Measurements from ENCODE around the gene CAPN9. TPM values are rescaled to one million over a fixed set of nuclear protein-coding genes. Genes with fewer than 3 reads are reported as not detected.
"Not testable (repeated sequence)": the region's sequence is repeated elsewhere in the genome, so short reads cannot be mapped to it uniquely, and the experiment has no call there.

CAPN9 gene
- total RNA-seq, 2 donors from 2014 or later: not detected

GRCh38 chr1:230715510-230715909, 31.7 kb upstream of the CAPN9 start:
- H3K36me3 Mint-ChIP-seq: no peaks in the 10 kb centered on the region
- no peak overlapping the region for H3K4me3 Mint-ChIP-seq
- H3K9me3 Mint-ChIP-seq: no peaks in the 10 kb centered on the region
- no peak overlapping the region for H3K27ac Mint-ChIP-seq
- ATAC-seq (no peak), DNase-seq (ENCODE audit: low spot score) (peak; percentile 29)
- peaks cover 0 to 11% of the 10 kb centered on the region in 2 donors for H3K27me3 Mint-ChIP-seq
- H3K4me1 Mint-ChIP-seq (ENCODE audit: low read depth in 2 of 2): no peaks in the 10 kb centered on the region

GRCh38 chr1:230716453-230716852, 30.7 kb upstream of the CAPN9 start:
- H3K9me3 Mint-ChIP-seq; H3K36me3 Mint-ChIP-seq; ATAC-seq; H3K4me3 Mint-ChIP-seq; H3K27ac Mint-ChIP-seq; DNase-seq (ENCODE audit: low spot score); H3K4me1 Mint-ChIP-seq (ENCODE audit: low read depth in 2 of 2): not testable (repeated sequence)
- peaks cover 0 to 14% of the 10 kb centered on the region in 2 donors for H3K27me3 Mint-ChIP-seq

GRCh38 chr1:230717251-230717650, 29.9 kb upstream of the CAPN9 start:
- DNase-seq (ENCODE audit: low spot score) (peak; percentile 12), ATAC-seq (no peak)
- no peak overlapping the region for H3K4me3 Mint-ChIP-seq
- no peak overlapping the region for H3K27ac Mint-ChIP-seq
- no peaks in the 10 kb centered on the region for H3K36me3 Mint-ChIP-seq
- no peaks in the 10 kb centered on the region for H3K4me1 Mint-ChIP-seq (ENCODE audit: low read depth in 2 of 2)
- peaks cover 0 to 14% of the 10 kb centered on the region in 2 donors for H3K27me3 Mint-ChIP-seq
- H3K9me3 Mint-ChIP-seq: no peaks in the 10 kb centered on the region

- not testable (repeated sequence) for ATAC-seq
These were observed 25.2 kb upstream of the CAPN9 start for GRCh38 chr1:230721849-230722522.

GRCh38 chr1:230725256-230726012, 21.8 kb upstream of the CAPN9 start:
- DNase-seq (ENCODE audit: low spot score): peak; percentile 22
- H3K27me3 Mint-ChIP-seq: peaks cover 17 to 29% of the 10 kb centered on the region in 2 donors
- H3K36me3 Mint-ChIP-seq: no peaks in the 10 kb centered on the region
- no peaks in the 10 kb centered on the region for H3K9me3 Mint-ChIP-seq
- ATAC-seq: no peak
- H3K4me1 Mint-ChIP-seq (ENCODE audit: low read depth in 2 of 2): no peaks in the 10 kb centered on the region
- no peak overlapping the region for H3K4me3 Mint-ChIP-seq
- no peak overlapping the region for H3K27ac Mint-ChIP-seq

More at GRCh38 chr1:230721849-230722522, 25.2 kb upstream of the CAPN9 start:
- not testable (repeated sequence) for H3K36me3 Mint-ChIP-seq; H3K9me3 Mint-ChIP-seq; H3K4me3 Mint-ChIP-seq; H3K4me1 Mint-ChIP-seq (ENCODE audit: low read depth in 2 of 2); H3K27ac Mint-ChIP-seq
- peaks cover 11 to 15% of the 10 kb centered on the region in 2 donors for H3K27me3 Mint-ChIP-seq
- DNase-seq (ENCODE audit: low spot score): peak; percentile 45

GRCh38 chr1:230728710-230729392, 18.3 kb upstream of the CAPN9 start:
- ATAC-seq (no peak), DNase-seq (ENCODE audit: low spot score) (peak; percentile 25)
- Mint-ChIP-seq H3K4me1 (ENCODE audit: low read depth in 2 of 2) (no peaks in the 10 kb centered on the region), H3K27ac (no peak overlapping the region), H3K4me3 (no peak overlapping the region), H3K9me3 (no peaks in the 10 kb centered on the region), H3K27me3 (peaks cover 17 to 29% of the 10 kb centered on the region in 2 donors), H3K36me3 (no peaks in the 10 kb centered on the region)

GRCh38 chr1:230730977-230731376, 16.2 kb upstream of the CAPN9 start:
- ATAC-seq (peak in 1 of 2 donors; percentile 15), DNase-seq (ENCODE audit: low spot score) (no peak)
- H3K36me3 Mint-ChIP-seq: no peaks in the 10 kb centered on the region
- peaks cover 19 to 34% of the 10 kb centered on the region in 2 donors for H3K27me3 Mint-ChIP-seq
- no peaks in the 10 kb centered on the region for H3K4me1 Mint-ChIP-seq (ENCODE audit: low read depth in 2 of 2)
- H3K4me3 Mint-ChIP-seq: no peak overlapping the region
- H3K27ac Mint-ChIP-seq: no peak overlapping the region
- H3K9me3 Mint-ChIP-seq: no peaks in the 10 kb centered on the region

GRCh38 chr1:230735447-230735846, 11.7 kb upstream of the CAPN9 start:
- peaks cover 25 to 30% of the 10 kb centered on the region in 2 donors for H3K27me3 Mint-ChIP-seq
- no peaks in the 10 kb centered on the region for H3K36me3 Mint-ChIP-seq

GRCh38 chr1:230737622-230738262, 9.4 kb upstream of the CAPN9 start:
- H3K4me1 Mint-ChIP-seq (ENCODE audit: low read depth in 2 of 2): no peaks in the 10 kb centered on the region
- no peak for DNase-seq (ENCODE audit: low spot score)
- no peak for ATAC-seq
- H3K9me3 Mint-ChIP-seq: no peaks in the 10 kb centered on the region
- H3K27me3 Mint-ChIP-seq: peaks cover 29 to 42% of the 10 kb centered on the region in 2 donors
- no peak overlapping the region for H3K4me3 Mint-ChIP-seq
- H3K36me3 Mint-ChIP-seq: no peaks in the 10 kb centered on the region
- H3K27ac Mint-ChIP-seq: no peak overlapping the region

More at GRCh38 chr1:230735447-230735846, 11.7 kb upstream of the CAPN9 start:
- no peak for ATAC-seq
- no peaks in the 10 kb centered on the region for H3K4me1 Mint-ChIP-seq (ENCODE audit: low read depth in 2 of 2)
- no peak overlapping the region for H3K4me3 Mint-ChIP-seq
- no peak overlapping the region for H3K27ac Mint-ChIP-seq
- H3K9me3 Mint-ChIP-seq: no peaks in the 10 kb centered on the region
- DNase-seq (ENCODE audit: low spot score): no peak

- ATAC-seq (no peak), DNase-seq (ENCODE audit: low spot score) (no peak)
- no peak overlapping the region for H3K4me3 Mint-ChIP-seq
- no peaks in the 10 kb centered on the region for H3K36me3 Mint-ChIP-seq
- H3K27me3 Mint-ChIP-seq: peaks cover 27 to 42% of the 10 kb centered on the region in 2 donors
- no peaks in the 10 kb centered on the region for H3K4me1 Mint-ChIP-seq (ENCODE audit: low read depth in 2 of 2)
- no peak overlapping the region for H3K27ac Mint-ChIP-seq
- no peaks in the 10 kb centered on the region for H3K9me3 Mint-ChIP-seq
These were observed 7.5 kb upstream of the CAPN9 start for GRCh38 chr1:230739564-230740290.

GRCh38 chr1:230743899-230744298, 3.3 kb upstream of the CAPN9 start:
- ATAC-seq: no peak

GRCh38 chr1:230744382-230744781, 2.8 kb upstream of the CAPN9 start:
- H3K4me1 Mint-ChIP-seq (ENCODE audit: low read depth in 2 of 2): no peaks in the 10 kb centered on the region
- DNase-seq (ENCODE audit: low spot score) (no peak), ATAC-seq (no peak)
- no peaks in the 10 kb centered on the region for H3K9me3 Mint-ChIP-seq
- peaks cover 15 to 23% of the 10 kb centered on the region in 2 donors for H3K27me3 Mint-ChIP-seq
- no peaks in the 10 kb centered on the region for H3K36me3 Mint-ChIP-seq
- no peak overlapping the region for H3K27ac Mint-ChIP-seq
- no peak overlapping the region for H3K4me3 Mint-ChIP-seq

More at GRCh38 chr1:230743899-230744298, 3.3 kb upstream of the CAPN9 start:
- no peak for DNase-seq (ENCODE audit: low spot score)
- Mint-ChIP-seq H3K9me3 (no peaks in the 10 kb centered on the region), H3K27me3 (peaks cover 16 to 24% of the 10 kb centered on the region in 2 donors), H3K4me1 (ENCODE audit: low read depth in 2 of 2) (no peaks in the 10 kb centered on the region), H3K36me3 (no peaks in the 10 kb centered on the region), H3K4me3 (no peak overlapping the region), H3K27ac (no peak overlapping the region)

GRCh38 chr1:230745071-230745470, 2.1 kb upstream of the CAPN9 start:
- H3K36me3 Mint-ChIP-seq: no peaks in the 10 kb centered on the region
- H3K9me3 Mint-ChIP-seq: no peaks in the 10 kb centered on the region
- H3K4me1 Mint-ChIP-seq (ENCODE audit: low read depth in 2 of 2): no peaks in the 10 kb centered on the region
- peaks cover 12 to 16% of the 10 kb centered on the region in 2 donors for H3K27me3 Mint-ChIP-seq
- DNase-seq (ENCODE audit: low spot score) (no peak), ATAC-seq (no peak)
- H3K27ac Mint-ChIP-seq: no peak overlapping the region
- H3K4me3 Mint-ChIP-seq: no peak overlapping the region

Data from natural killer cell treated with Interleukin-12 subunit alpha and Interleukin-12 subunit beta and Interleukin-15 and Interleukin-18, amount 100 ng/mL, for 72 hours (primary cell).